GM18867 (cell line): Measurements from ENCODE around the gene SPARC.

Experiments
- ATAC-seq: cut with Tn5 transposase; IDR thresholded peaks from one replicate; pipeline ENCODE4 v1.9.1; 2021; ENCODE audit warnings: mild to moderate bottlenecking, moderate library complexity; ENCODE audit not compliant: unreplicated experiment

Gene SPARC

DNA sequence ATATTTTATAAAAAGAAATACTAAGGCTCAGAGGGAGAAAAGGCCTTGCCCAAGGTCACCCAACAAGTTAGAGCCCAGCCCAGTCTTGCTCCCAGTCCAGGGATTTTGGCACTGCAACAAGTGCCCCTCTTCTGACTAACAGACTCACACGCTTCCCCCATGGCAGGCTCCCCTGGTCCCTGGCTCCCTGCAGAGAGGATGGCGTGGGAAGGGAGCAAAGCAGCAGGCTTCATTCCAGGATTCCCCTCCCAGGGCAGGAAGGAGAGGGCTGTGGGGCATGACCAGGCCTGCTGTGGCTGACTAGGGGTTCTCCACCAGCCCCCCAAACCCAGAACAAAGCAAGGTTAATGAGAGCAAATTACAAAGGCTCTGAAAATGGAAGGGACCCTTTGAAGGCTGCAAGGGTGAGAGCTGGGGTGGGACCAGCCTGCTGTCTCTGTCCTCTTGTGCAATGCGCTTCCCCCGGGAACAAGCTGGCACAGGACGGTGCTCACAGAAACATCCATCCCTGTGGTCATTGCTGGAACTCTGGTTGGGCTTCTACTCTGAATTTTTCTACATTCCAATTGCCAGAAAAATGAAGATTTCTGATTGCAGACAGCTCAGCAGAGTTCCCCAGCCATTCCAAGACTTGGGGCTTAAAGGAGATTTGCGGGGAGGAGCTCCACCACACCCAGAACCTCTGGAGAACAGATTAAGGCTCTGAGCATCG, 58.4 kb downstream of the SPARC start:
- ATAC-seq: no peak

DNA sequence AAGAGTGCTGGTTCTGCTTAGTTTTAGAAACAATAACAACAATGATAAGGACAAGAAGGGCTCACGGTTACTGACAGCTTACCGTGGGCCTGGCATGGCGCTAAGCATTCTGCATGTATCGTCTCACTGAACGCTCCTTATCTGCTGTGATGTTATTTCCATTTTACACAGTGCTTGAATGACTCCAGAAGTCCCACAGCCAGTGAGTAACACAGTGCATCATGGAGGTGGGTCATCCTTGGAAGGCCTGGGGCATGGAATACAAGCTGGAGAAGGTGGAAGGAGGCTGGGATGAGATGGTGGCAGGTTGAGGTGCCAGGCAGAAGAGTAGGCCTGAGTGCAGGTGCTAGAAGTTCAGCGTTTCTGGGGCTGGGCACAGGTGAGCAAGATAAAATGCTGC, 59.1 kb downstream of the SPARC start:
- ATAC-seq: no peak

DNA sequence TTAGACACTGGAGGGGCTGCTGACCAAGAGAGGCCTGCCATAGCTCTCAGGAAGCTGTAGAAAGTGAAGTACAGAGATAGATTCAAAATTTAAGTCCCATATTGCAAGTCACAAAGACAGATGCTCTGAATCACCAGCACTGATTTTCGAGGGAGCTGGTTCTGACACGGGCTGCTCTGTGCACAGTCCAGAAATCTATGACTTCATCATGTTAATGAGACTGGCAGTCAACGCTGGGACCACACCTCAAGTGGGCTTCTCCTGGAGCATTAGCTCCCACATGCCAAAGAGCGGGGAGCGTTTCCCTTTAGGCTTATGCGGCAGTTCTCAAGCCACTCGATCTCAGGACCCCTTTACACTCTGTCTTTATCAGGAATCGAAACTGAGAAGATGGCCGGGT, 61.4 kb downstream of the SPARC start:
- no peak for ATAC-seq

DNA sequence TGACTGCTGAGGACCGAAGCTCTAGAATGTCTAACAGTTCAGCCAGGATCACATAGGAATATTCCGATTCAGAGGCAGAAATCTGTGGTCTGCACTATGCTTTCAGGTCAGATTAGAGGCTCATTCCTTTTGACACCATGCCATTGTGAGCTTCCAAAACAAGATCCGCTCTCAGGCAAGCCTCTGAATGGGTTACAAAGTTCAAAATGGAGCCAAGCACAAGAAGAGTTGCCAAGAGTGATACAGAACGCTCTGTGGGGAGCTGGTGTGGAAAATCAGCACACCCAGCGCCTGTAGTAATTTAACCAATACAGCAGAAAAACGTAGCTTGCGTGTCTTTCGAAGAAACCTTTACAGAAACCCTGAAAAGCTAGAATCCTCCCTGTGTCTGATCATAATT, 62.2 kb downstream of the SPARC start:
- ATAC-seq: no peak

DNA sequence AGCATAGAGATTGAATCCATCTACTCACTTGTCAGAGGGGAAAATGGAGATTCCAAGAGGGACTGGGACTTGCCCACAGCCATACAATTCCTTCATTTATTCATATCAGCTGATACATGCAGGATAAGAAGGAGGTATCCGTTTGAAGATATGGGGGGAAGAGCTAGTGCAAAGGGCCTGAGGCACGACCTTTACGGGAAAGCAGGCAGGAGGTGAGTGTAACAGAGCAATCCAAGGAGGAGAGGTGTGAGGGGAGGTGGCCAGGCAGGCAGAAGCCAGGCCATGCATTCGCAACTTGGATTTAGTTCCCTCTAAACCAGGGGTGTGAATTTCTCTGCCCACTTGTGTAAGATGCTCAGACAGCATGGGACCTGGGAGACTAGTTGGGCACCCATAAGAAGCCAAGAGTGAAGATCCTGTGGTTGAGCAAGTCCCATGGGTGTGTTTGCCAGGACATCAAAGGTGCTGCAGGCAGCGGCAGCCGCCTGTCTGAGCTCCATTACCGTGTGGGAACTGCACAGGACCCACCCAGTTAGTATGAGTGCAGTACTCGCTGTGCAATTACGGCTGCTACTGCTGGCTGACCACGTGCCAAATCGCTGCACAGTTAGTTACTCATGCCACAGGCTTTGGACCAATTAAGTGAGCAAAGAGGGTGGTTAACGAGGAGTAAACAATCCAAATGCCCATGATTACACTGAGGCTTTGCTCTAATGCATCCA, 64.2 kb downstream of the SPARC start:
- ATAC-seq: no peak

DNA sequence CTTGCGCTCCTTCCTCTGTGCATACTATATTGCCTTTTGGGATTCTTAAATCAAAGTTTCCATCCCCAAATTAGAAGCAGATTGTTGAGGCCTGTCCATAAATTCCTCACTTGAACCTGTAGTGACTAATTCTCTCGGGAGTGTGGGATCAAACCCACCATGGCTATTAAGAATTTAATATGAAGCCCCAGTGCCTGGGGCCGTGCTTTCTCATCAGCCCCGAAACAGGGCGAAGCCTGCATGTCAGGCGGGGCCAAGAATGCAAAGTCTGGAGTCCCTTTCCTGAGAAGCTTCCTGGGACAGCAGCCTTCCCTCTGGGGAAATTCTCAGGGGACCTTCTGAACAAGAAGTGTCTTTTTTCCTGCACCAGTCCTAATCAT, 66.3 kb downstream of the SPARC start:
- no peak for ATAC-seq

DNA sequence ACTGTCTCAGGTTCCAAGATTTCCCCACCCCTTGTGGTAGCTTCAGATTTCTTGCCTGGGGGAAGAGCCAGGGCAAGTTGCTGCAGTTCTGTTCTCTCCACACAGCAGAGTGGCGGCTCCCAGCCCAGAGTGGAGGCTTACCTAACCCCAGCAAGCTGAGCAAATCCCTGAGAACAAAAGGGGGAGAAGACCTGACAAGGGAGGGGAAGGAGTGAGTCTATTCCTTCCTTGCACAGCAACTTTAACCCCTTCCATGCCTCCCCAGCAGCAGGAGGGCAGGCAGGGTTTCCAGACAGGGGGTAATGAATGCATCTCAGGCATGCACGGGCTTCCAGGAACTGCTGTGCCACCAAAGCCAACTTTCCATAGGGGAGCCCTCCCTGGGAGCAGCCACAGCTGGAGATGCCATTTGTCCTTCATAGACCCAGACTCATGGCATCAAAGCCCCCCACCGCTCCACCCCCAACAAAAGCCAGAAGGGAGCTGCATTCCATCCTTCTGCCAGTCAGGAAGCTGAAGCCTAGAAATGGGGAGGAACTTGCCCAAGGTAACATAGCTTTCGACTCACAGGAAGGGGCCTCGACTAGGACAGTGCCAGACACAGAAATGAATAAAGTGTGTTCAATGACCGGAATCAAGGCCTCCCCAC, 66.8 kb downstream of the SPARC start:
- ATAC-seq: no peak

DNA sequence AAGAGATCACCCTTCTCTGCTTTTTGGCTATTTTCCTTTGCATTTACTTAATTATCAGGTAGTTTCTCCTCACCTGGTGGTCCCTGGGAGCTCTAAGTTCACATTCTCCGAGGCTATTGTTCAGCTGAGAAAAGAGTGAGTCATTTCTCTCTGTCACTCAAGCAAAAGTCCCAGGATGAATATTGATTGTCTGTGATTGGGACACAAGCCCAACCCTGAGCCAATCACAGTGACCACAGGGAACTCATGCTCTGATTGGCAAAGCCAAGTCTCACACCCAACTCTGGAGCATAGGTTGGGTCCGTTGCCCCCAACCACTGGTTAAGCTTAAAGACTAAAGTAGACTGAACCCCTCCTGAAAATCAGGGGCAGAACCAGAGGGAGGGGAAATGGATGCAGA, 67.8 kb downstream of the SPARC start:
- ATAC-seq: no peak

DNA sequence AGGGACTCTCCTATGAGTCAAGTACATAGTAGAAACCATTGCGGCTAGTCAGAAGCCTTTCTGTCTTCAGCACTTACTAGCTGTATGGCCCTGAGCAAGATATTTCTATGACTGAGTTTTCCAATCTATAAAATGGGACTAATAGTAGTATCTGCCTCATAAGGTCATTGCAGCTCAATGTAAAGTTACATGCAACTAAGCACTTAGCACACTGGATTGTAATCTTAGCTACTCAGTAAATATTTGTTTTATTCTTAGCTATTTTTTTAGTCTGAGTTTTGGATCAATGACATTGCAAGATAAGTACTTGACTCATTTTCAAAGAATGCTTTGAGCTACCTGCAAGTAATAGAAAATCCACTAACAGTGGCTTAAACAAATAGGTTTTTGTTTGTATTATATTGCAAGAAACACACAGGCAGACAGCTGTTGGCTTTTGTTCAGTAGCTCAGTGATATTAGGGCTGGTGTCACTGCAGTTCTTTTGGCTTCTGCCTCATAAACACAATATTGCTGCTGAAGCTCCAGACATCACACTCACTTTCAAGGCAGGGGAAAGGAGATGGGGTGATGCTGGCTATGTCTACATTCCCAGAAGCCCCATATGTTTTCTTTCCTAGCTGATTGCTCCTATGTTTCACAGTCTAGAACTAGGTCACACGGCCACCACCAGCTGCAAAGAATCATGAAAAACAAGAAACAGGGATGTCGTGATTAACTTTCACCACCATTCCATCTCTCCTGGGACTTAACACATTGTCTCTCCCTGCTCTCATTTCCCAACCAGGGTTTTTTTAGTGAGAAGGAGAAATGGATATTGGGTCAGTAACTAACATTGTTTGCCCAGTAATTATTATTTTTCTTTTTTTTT, 68.6 kb downstream of the SPARC start:
- ATAC-seq: peak; percentile 33

DNA sequence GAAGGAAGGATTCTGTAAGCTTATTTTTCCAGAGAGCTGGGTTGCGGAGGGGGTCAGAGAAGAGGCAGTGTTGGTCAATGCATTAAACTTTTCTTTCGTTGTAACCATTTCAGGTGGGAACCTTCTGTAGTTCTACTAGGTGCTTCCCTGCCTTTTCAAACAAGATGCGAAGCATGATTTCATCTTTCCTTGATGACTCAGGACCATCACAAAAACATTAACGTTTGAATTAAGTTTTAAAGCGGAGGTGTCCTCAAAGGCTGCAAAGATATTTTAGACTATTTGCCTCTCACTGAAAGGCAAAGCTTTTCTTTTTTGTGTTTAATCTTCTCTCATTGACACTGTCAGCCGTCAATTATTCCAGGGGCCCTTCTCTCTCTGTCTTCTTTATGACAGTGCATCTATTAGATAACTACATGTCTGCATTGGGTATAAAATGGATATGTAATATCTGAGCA, 69.3 kb downstream of the SPARC start:
- ATAC-seq: no peak

DNA sequence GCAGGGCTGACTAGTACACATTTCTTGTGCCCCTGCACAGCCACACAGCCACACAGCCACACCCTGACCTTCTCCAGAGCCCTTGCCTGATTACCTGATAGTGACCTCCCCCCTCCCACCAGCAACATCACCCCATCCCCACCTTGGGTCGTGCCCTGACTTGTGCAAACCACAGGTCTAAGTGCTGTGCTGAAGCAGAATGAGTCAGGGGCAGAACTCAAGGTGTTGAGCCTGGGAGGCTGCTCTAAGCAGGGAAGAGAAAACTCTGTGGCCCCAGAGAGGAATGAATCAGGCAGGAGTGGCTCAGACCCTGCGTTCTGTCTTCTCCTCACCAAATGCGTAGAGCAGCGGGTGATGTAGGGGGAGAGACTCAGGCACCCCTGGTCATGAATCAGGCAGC, 71.3 kb downstream of the SPARC start:
- peak; percentile 35 for ATAC-seq

DNA sequence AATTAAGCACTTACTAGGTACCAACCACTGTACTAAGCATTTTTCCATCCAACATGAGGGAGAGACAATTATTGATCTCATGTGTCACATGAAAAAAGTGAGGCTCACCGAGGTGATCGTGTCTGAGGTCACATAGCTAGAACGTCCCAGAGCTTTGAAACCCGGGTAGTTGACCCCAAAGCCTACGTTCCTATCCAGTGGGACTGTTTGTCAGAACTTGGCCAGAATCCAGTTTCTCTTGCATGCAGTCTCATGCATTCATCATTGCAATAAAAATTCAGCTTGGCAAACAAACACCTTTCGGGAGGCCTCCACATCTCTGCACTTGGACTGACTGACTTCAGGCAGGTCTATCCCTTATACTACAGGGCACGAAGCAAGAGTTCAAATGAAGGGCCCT, 72.2 kb downstream of the SPARC start:
- ATAC-seq: no peak

DNA sequence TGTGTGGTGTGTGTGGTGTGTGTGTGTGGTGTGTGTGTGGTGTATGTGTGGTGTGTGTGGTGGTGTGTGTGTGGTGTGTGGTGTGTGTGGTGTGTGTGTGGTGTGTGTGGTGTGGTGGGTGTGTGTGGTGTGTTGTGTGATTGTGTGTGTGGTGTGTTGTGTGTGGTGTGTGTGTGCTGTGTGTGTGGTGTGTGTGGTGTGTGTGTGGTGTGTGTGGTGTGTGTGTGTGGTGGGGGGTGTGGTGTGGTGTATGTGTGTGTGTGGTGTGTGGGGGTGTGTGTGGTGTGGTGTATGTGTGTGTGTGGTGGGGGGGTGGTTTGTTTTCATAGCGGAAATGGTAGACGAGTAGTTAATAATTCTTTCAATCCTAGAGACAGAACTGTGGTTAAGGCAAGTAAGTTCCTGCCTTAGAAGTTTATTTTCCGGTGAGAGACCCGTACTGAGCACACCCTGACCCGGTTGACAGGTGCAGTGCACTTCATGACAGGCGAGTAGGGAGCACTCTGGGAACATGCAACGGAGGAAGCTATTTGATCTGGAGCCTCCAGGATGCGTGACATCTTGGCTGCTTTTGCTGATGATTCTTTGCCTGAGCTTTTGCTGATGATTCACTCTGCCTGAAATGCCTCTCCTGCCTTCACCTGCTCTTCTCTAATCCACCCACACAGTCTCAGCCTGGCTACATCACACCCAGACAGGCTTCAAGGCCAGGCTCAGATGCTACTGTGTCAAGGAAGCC, 73.9 kb downstream of the SPARC start:
- peak; percentile 62 for ATAC-seq

DNA sequence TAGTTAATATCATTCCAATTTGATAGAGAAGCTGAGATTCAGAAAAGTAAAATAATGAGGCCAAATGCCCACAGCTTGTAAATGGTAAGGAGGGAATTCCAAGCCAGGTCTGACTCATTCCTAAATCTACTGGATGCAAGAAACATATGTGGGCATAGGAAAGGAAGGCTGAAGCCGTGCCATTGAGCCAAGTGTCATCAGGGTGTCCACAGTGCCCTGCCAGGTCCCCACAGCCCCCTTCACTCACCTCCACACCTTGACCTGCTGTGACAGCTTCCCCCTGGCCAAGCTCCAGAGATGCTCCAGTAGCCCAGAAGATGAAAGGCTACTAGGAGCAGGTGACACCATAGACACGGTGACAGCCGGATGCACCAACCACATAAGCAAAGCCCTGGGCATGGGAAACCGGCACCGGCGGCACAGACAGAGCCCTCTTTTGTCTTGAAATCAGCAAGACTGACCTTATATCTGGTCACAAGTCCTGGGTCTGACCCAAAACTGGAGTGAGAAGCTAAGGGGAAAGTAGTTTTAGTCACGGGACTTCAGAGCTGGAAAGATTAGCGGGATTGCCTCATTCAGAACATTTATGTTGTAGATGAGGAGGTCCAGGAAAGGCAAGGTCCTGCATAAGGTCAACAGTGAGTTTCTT, 75.5 kb downstream of the SPARC start:
- ATAC-seq: no peak
